ENCODE data around the gene MRPL9.

Gene MRPL9

GRCh38 chr1:151710187-151710840, 53.0 kb downstream of the MRPL9 start:
- H3K36me3 ChIP-seq (replicated peaks; ENCODE audit: insufficient read depth, low read length), result no peaks in the 10 kb centered on the region
- DNase-seq, result no peak
- H3K4me1 ChIP-seq (ENCODE audit: low read length), result 0 out of 2 replicates have a peak, but pooled peaks cover 8% of the 10 kb centered on the region
- no peak overlapping the region for H3K4me2 ChIP-seq (ENCODE audit: low read depth, low read length)
- H3K27me3 ChIP-seq (replicated peaks; ENCODE audit: insufficient read depth, low read length), result peaks cover 67% of the 10 kb centered on the region
- TF ChIP-seq EZH2phosphoT487 (IDR thresholded peaks at IDR 0.05; ENCODE audit: low read length) (no peak), CTCF (IDR thresholded peaks at IDR 0.05; ENCODE audit: low read length) (no peak), EZH2 (optimal IDR thresholded peaks at IDR 0.05; ENCODE audit: low read depth, low read length) (no peak)
- no peak overlapping the region for H3K27ac ChIP-seq (ENCODE audit: low read length)
- no peaks in the 10 kb centered on the region for H3K9me2 ChIP-seq (replicated peaks; ENCODE audit: insufficient read depth, low read length)
- H3K9me3 ChIP-seq (replicated peaks; ENCODE audit: insufficient read depth, low read length), result no peaks in the 10 kb centered on the region
- H3K9ac ChIP-seq (ENCODE audit: low read length), result no peak overlapping the region
- H2AFZ ChIP-seq (ENCODE audit: low read length), result no peak overlapping the region
- no peaks in the 10 kb centered on the region for H3F3A ChIP-seq (ENCODE audit: insufficient read depth, low read length)
- H3K4me3 ChIP-seq (ENCODE audit: low read length), result no peak overlapping the region
- no peaks in the 10 kb centered on the region for H3K79me2 ChIP-seq (ENCODE audit: low read length)
- no peaks in the 10 kb centered on the region for H4K20me1 ChIP-seq (ENCODE audit: insufficient read depth, low read length)
